Measurements from ENCODE around the gene FSHR. TPM values are rescaled to one million over a fixed set of nuclear protein-coding genes. Genes with fewer than 3 reads are reported as not detected.

Gene FSHR
- total and polyA plus RNA-seq, 2 donors (not counting 3 experiments of a cell fraction or from before 2014, with no cell fraction given), result not detected

DNA sequence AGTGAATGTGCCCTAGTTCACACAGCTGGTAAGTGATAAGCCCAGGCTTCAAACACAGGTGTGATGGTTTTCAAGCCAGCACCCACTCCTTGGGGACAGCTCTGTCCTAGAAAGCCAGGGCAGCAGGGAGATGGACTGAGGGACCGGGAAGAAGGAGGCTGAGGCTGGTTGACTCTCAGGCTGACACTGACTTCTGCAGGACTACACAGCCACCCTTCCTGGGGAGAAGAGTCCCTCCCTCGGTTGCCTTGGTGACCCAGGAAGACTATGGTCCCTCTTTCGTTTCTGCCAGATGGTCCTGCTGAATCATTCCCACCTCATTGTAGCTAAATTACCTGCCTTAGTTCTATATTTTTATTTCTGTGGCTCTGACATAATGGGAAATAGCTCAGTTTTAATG lies 11.3 kb upstream of the FSHR start:
- no TSS peak for BruUV-seq (replicated peaks)
- Histone ChIP-seq H3K9ac (replicated peaks; ENCODE audit: extremely low read depth, insufficient read depth, low read length) (no peak overlapping the region), H3K4me1 (ENCODE audit: control insufficient read depth, extremely low read depth, insufficient read depth, low read length) (no peaks in the 10 kb centered on the region), H3K9me1 (replicated peaks; ENCODE audit: control insufficient read depth, extremely low read depth, insufficient read depth, low read length) (no peaks in the 10 kb centered on the region), H3K27ac (ENCODE audit: insufficient read depth, low read depth, low read length) (no peak overlapping the region), H4K20me1 (replicated peaks; ENCODE audit: control insufficient read depth, extremely low read depth, insufficient read depth, low read length) (no peaks in the 10 kb centered on the region), H2AFZ (ENCODE audit: low read depth, low read length) (no peak overlapping the region), H3K9me3 (replicated peaks; ENCODE audit: control insufficient read depth, insufficient read depth, low read length) (peaks cover 10% of the 10 kb centered on the region), H3K36me3 (ENCODE audit: control insufficient read depth in 2 of 2, extremely low read depth in 1 of 2, insufficient read depth in 2 of 2, low read length in 2 of 2) (no peaks in the 10 kb centered on the region), H3K27me3 (ENCODE audit: control insufficient read depth in 2 of 2, insufficient read depth in 2 of 2, low read length in 2 of 2) (no peaks in the 10 kb centered on the region), H3K4me3 (replicated peaks in 1 of 3; ENCODE audit: insufficient read depth in 1 of 3, low read depth in 1 of 3, low read length in 3 of 3) (no peak overlapping the region), H3K4me2 (ENCODE audit: insufficient read depth, low read length) (no peak overlapping the region), H3K79me2 (ENCODE audit: control insufficient read depth, insufficient read depth, low read length) (no peaks in the 10 kb centered on the region)
- CTCF ChIA-PET, result no interaction called here
- dilution Hi-C loops (cut with MboI; ENCODE audit: extremely low pct_ligation_motif_present, low sequenced_read_pairs), result no loop called here
- intact Hi-C loops (cut with micrococcal nuclease), result no loop called here
- POLR2A ChIA-PET, result no interaction called here
- TF ChIP-seq JUN (IDR thresholded peaks at IDR 0.05; ENCODE audit: borderline replicate concordance, insufficient read depth, insufficient read length, low read depth) (no peak), POLR2A (IDR thresholded peaks at IDR 0.05; ENCODE audit: low read depth, low read length) (no peak), FOS (IDR thresholded peaks at IDR 0.05; ENCODE audit: borderline replicate concordance, insufficient read depth, low read length) (no peak), GATA2 (IDR thresholded peaks at IDR 0.05; ENCODE audit: insufficient read depth, insufficient read length, low read depth, low read length) (no peak), MAX (IDR thresholded peaks at IDR 0.05; ENCODE audit: insufficient read depth, insufficient read length) (no peak), MYC (IDR thresholded peaks at IDR 0.05; ENCODE audit: low read depth, low read length) (no peak), POLR2AphosphoS5 (IDR thresholded peaks at IDR 0.05; ENCODE audit: insufficient read depth, low read depth, low read length) (no peak), EZH2 (IDR thresholded peaks at IDR 0.05; ENCODE audit: borderline replicate concordance, low read depth, low read length, severe bottlenecking) (no peak), CTCF (IDR thresholded peaks at IDR 0.05; ENCODE audit: extremely low read depth in 1 of 2, insufficient read depth in 1 of 2, low read depth in 1 of 2, low read length in 2 of 2) (no peak)
- no peak for FAIRE-seq
- no peak for DNase-seq (ENCODE audit: low read depth, low spot score)

Data from endothelial cell of umbilical vein (primary cell).